Nasal cavity respiratory epithelium epithelial cell of viscerocranial mucosa (primary cell): ENCODE data around the gene VEGFD. TPM values are rescaled to one million over a fixed set of nuclear protein-coding genes. Genes with fewer than 3 reads are reported as not detected.

ENCODE experiments used
- total RNA-seq: library from RNA; depleted of rRNA; stranded (reverse); fragments of >200 nt; gene quantifications from 2 replicates; pipeline ENCODE4 v1.2.3, GENCODE V29; 2014

Gene VEGFD
- total RNA-seq, result 0.21 TPM in 1 of 2 replicates, not detected in the other

DNA sequence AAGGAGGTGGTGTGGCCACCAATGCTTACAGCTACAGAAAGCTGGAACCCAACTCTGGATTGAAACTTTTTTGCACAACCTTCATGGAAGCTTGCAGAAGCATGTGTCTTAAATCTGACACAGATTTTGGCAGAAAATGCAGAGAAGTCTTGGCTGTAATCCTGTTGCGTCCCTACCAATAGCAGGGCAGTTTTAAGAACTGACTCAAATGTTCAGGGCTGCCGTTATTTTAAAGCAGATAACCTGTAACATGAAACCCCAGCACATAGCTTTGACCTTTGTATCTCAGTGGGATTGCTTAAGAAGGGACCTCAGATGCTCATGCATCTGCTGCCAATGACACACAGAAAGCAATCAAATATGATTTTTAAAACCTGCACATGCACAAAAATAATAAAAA lies at the start of gene VEGFD:
Gene VEGFD (minus strand): TSS at position 110 of the 400 bp plus-strand sequence. CDS start 467 bp downstream, outside the sequence.

DNA sequence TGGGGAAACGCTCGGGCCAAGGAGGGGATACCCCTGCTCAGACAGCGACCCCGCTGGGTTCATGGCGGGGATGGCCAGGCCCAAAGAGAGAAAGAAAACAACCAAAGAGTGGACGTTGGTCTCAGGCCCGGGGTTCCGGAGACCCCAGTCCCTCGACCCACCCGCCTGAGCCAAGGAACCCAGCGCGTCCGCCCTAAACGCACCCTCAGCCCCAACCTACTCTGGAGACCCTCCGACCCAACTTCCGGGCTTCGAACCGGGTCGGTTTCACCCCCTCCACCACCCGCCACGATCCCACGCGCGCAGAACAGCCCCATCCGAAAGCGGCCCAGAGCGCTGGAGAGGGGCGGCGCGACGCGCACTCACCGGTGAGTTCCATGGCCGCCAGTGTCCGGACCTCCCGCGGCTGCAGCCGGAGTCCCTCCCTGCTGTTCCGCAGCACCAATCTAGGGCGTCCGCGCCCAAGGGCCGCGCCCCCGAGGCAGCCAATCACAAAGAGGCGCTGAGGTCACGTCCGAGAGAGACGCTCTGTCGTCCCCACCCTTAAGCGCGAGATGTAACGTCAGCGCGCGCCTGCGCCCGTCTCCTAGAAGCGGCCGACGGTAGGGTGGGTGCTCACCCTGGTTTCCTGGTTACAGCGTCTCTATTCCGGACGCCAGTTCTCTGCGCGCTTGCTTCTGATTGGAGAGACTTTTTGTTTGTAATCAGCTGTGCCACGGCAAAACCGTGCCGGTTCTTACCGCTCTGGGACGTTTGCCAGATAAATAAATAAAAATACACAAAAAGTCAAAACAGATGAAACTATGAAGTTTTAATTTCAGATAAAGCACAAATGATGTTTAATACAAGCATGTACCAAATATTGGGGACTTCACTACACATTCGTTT lies 48.8 kb downstream of the VEGFD start, which contains the start of gene PIGA:
Gene PIGA (minus strand): TSS at position 389 of the 888 bp plus-strand sequence. CDS start 3,593 bp downstream, outside the sequence.

GRCh38 chrX:15315509-15315908 lies 68.7 kb downstream of the VEGFD start, which contains the start of gene ASB11:
TSS of gene ASB11 (minus strand) at chrX:15315640. CDS start at chrX:15315605, 35 bp downstream.

Other genes starting within 250 kb of the VEGFD start
- 0.43 TPM in 1 of 2 replicates, not detected in the other for gene ASB9, start 114.3 kb downstream of the VEGFD start, total RNA-seq
- gene ASB11, start 68.8 kb downstream of the VEGFD start, total RNA-seq, result not detected in 2 replicates
- 40.2 and 72.5 TPM in 2 replicates for gene PIGA, start 48.9 kb downstream of the VEGFD start, total RNA-seq
- gene PIR, start 108.9 kb upstream of the VEGFD start, total RNA-seq, result 22.9 and 23.6 TPM in 2 replicates
- gene BMX, start 116.4 kb upstream of the VEGFD start, total RNA-seq, result not detected in 2 replicates
- 0.34 and 1.5 TPM in 2 replicates for gene ACE2, start 216.5 kb upstream of the VEGFD start, total RNA-seq